ENCODE data around the gene OR2F2. TPM values are rescaled to one million over a fixed set of nuclear protein-coding genes. Genes with fewer than 3 reads are reported as not detected.

OR2F2 gene
- total RNA-seq, 1 donor from 2014 or later: not detected

GRCh38 chr7:143914938-143915652, 19.9 kb upstream of the OR2F2 start:
- Mint-ChIP-seq H3K36me3 (no peaks in the 10 kb centered on the region), H3K27me3 (no peaks in the 10 kb centered on the region), H3K4me3 (no peak overlapping the region), H3K4me1 (ENCODE audit: unreplicated experiment) (no peaks in the 10 kb centered on the region), H3K9me3 (no peaks in the 10 kb centered on the region), H3K27ac (no peak overlapping the region)
- no peak for DNase-seq (ENCODE audit: extremely low spot score, unreplicated experiment)
- TF ChIP-seq CTCF (conservative IDR thresholded peaks at IDR 0.05): no peak

DNA sequence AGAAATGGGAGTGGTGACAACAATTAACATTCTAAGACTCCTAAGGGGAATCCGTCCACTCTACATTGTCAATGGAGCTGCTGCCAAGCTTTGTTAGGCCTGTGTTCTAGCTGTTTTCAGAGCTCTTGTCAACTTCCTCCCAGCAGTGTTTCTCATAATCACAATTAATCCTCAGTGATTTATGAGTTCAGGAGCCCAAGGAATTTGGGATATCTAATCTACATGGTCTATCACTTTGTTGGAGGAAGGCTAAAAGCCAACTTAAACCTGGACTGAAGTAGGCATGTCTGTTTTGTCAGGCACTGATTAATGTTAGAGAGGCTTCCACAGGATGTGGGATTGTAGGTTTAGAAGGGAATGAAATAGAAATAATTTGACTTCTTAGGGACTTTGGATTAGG, 10.2 kb upstream of the OR2F2 start:
- H3K4me3 Mint-ChIP-seq: no peak overlapping the region
- H3K9me3 Mint-ChIP-seq: no peaks in the 10 kb centered on the region
- DNase-seq (ENCODE audit: extremely low spot score, unreplicated experiment): no peak
- no peak for TF ChIP-seq CTCF (conservative IDR thresholded peaks at IDR 0.05)
- no peaks in the 10 kb centered on the region for H3K36me3 Mint-ChIP-seq
- H3K27me3 Mint-ChIP-seq: peaks cover 5% of the 10 kb centered on the region
- no peak overlapping the region for H3K27ac Mint-ChIP-seq
- no peaks in the 10 kb centered on the region for H3K4me1 Mint-ChIP-seq (ENCODE audit: unreplicated experiment)

DNA sequence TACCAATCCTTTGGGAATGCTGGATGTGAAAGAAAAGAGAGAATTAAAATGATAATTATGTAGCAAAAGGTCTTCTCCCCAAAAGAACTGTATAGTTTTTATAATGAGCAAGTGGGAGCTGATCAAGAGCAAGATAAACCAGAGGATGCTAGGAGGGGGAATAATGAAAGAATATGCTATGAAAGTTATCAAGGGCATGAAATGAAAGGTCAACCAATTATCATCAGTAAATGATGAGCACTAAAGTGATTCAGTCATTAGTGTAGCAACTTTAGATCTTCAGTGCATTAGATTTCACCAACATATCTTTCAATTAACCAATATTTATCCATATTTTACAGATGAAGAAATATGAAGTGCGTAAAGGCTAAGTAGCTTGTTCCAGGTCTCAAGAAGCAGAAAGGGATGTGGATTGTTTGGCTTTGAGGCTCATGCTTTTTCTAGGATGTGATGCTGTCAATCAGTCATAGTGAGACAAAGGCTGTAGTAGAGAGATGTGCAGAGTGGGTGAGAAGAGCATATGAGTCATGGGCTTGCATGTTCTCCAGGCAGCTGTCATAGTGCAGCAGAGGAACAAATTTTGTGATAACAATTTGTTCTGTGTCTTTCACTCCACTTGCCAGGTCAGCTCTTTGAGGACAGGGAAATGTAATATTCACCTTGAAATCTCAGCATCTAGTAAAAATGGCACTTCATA, 5.7 kb upstream of the OR2F2 start:
- no peaks in the 10 kb centered on the region for H3K9me3 Mint-ChIP-seq
- peaks cover 5% of the 10 kb centered on the region for H3K27me3 Mint-ChIP-seq
- no peak overlapping the region for H3K27ac Mint-ChIP-seq
- no peaks in the 10 kb centered on the region for H3K36me3 Mint-ChIP-seq
- no peaks in the 10 kb centered on the region for H3K4me1 Mint-ChIP-seq (ENCODE audit: unreplicated experiment)
- TF ChIP-seq CTCF (conservative IDR thresholded peaks at IDR 0.05): no peak
- H3K4me3 Mint-ChIP-seq: no peak overlapping the region
- no peak for DNase-seq (ENCODE audit: extremely low spot score, unreplicated experiment)

DNA sequence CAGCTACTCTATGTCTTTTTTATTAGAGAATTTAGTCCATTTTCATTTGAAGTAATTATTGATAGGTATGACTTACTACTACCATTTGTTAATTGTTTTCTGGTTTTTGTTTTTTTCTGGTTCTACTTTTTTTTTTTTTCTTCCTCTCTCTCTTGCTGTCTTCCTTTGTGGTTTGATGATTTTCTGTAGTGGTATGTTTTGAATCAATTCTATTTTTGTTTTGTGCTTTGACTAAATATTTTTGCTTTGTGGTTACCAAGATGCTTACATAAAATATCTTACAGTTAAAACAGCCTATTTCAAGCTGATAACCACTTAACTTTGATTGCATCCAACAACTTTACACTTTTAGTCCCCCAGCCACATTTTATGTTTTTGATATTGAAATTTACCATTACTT, 3.3 kb upstream of the OR2F2 start:
- no peak for DNase-seq (ENCODE audit: extremely low spot score, unreplicated experiment)
- Mint-ChIP-seq H3K27me3 (peaks cover 5% of the 10 kb centered on the region), H3K4me1 (ENCODE audit: unreplicated experiment) (no peaks in the 10 kb centered on the region), H3K27ac (no peak overlapping the region), H3K36me3 (no peaks in the 10 kb centered on the region), H3K9me3 (no peaks in the 10 kb centered on the region), H3K4me3 (no peak overlapping the region)
- no peak for TF ChIP-seq CTCF (conservative IDR thresholded peaks at IDR 0.05)

DNA sequence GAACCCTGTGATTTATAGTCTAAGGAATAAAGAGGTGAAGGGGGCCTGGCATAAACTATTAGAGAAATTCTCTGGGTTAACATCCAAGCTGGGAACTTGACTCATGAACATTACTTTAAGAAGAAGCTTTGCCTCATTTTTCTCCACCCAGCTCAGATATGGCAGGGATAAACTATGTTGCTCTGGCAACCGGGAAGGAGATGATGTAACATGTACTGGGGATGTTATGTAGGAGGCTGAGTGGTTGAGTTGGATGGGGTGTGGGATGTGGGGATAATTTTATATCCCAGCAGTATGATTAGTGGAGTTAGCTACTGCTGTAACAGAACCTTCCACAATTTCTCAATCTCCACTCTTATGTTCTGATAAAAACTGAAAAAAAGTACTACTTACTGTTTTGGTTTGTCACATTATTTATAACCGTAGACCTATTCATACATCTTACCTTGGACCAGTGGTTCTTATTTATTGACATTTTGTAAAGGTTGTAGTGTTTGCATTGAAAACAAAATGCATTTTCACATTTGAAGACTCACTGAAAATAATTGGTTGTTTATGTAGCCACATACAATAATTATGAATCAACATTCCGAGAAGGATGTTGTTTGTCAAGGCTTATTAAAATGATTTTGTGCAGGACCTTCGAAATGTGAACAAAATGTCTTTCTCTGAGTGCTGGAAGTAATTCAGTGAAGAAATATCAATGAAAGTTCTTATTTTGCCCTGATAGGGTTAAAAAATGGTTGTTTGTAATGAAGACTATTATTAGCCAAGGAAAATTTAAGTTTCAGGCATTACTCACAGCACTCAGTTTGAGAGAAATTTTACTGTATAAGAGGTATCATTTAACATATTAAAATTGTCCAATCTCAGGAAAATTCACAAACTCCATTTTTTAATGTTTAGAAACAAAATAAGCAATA, 1.3 kb downstream of the OR2F2 start:
- H3K4me3 Mint-ChIP-seq: no peak overlapping the region
- H3K27me3 Mint-ChIP-seq: no peaks in the 10 kb centered on the region
- no peak for TF ChIP-seq CTCF (conservative IDR thresholded peaks at IDR 0.05)
- no peaks in the 10 kb centered on the region for H3K36me3 Mint-ChIP-seq
- no peaks in the 10 kb centered on the region for H3K9me3 Mint-ChIP-seq
- no peaks in the 10 kb centered on the region for H3K4me1 Mint-ChIP-seq (ENCODE audit: unreplicated experiment)
- DNase-seq (ENCODE audit: extremely low spot score, unreplicated experiment): no peak
- H3K27ac Mint-ChIP-seq: no peak overlapping the region
